ENCODE data around the gene ST8SIA6. TPM values are rescaled to one million over a fixed set of nuclear protein-coding genes. Genes with fewer than 3 reads are reported as not detected.
"Not testable (repeated sequence)": the region's sequence is repeated elsewhere in the genome, so short reads cannot be mapped to it uniquely, and the experiment has no call there.

The ST8SIA6 gene
- total and polyA plus RNA-seq, 2 experiments from 2014 or later: 0.79 TPM; not detected in 1

DNA sequence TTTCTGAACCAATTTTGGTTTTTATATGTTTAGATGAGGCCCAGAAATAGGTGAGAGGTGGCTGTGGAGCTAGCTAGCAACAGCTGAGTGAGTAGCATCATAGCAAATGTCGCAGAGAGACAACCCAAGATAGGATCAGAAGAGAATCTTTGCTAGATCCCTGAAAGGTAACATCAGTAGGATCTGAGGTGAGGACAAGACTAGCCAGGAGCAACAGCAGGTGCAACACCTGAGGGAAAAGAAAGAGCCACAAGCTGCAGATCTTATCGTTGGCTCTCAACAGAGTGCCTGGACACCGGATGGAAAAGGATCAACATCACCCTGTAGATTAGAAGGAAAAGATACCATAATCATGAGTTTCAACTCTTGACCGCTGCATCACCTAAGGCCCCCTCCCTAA is 4.4 kb downstream of the ST8SIA6 start:
- no peak for DNase-seq (ENCODE audit: low read depth in 1 of 2, low spot score in 1 of 2)
- H3K9me3 ChIP-seq (ENCODE audit: low read depth): no peaks in the 10 kb centered on the region
- TF ChIP-seq CTCF (IDR thresholded peaks at IDR 0.05; ENCODE audit: low read depth, low read length): no peak
- no peaks in the 10 kb centered on the region for H3K36me3 ChIP-seq
- peaks cover 44% of the 10 kb centered on the region for H3K27me3 ChIP-seq
- H3K27ac ChIP-seq: no peak overlapping the region
- no peaks in the 10 kb centered on the region for H3K4me1 ChIP-seq (ENCODE audit: low read depth)
- no peak overlapping the region for H3K4me3 ChIP-seq

GRCh38 chr10:17445400-17445998 is 8.9 kb downstream of the ST8SIA6 start:
- Histone ChIP-seq H3K4me1 (ENCODE audit: low read depth) (no peaks in the 10 kb centered on the region), H3K27me3 (no peaks in the 10 kb centered on the region), H3K9me3 (ENCODE audit: low read depth) (no peaks in the 10 kb centered on the region), H3K4me3 (no peak overlapping the region), H3K36me3 (no peaks in the 10 kb centered on the region), H3K27ac (no peak overlapping the region)
- TF ChIP-seq CTCF (IDR thresholded peaks at IDR 0.05; ENCODE audit: low read depth, low read length): no peak
- DNase-seq (ENCODE audit: low read depth in 1 of 2, low spot score in 1 of 2): no peak

GRCh38 chr10:17444388-17444714 is 10.0 kb downstream of the ST8SIA6 start:
- TF ChIP-seq CTCF (IDR thresholded peaks at IDR 0.05; ENCODE audit: low read depth, low read length): no peak
- no peaks in the 10 kb centered on the region for H3K9me3 ChIP-seq (ENCODE audit: low read depth)
- no peak for DNase-seq (ENCODE audit: low read depth in 1 of 2, low spot score in 1 of 2)
- no peaks in the 10 kb centered on the region for H3K36me3 ChIP-seq
- no peak overlapping the region for H3K27ac ChIP-seq
- no peaks in the 10 kb centered on the region for H3K27me3 ChIP-seq
- no peaks in the 10 kb centered on the region for H3K4me1 ChIP-seq (ENCODE audit: low read depth)
- no peak overlapping the region for H3K4me3 ChIP-seq

DNA sequence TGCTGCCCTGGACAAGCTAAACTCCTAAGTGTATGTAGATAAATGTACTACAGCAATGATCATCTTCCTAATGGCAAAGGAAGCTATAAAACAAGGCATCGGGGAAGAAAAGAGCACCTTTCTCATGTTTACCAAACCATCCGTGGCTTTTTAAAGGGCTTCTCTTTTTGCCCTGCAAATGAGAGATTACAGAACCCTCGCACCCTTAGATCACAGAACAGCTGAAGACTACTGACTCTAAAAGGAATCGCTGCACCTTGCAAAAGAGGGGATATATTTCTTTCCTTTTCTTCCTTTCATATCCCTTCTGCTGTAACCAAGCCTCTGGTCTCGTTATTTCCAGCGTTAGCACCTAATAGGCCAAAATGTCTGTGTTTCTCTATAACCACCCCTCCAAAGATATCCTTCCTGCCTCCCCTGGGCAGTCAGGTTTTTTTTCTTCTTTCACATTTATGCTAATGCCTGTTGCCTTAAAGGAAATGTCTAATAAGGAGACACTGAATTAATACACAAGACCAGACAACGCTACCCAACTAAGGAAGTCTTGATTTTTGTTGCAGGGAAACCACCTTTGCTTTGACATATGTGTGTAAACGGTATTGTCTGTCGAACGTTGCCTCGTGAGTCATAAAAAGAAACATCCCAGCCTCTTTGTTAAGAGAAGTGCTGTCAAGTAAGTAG is 10.5 kb downstream of the ST8SIA6 start:
- no peak for TF ChIP-seq CTCF (IDR thresholded peaks at IDR 0.05; ENCODE audit: low read depth, low read length)
- no peaks in the 10 kb centered on the region for H3K9me3 ChIP-seq (ENCODE audit: low read depth)
- no peaks in the 10 kb centered on the region for H3K36me3 ChIP-seq
- no peak for DNase-seq (ENCODE audit: low read depth in 1 of 2, low spot score in 1 of 2)
- no peaks in the 10 kb centered on the region for H3K4me1 ChIP-seq (ENCODE audit: low read depth)
- H3K4me3 ChIP-seq: no peak overlapping the region
- H3K27ac ChIP-seq: no peak overlapping the region
- H3K27me3 ChIP-seq: no peaks in the 10 kb centered on the region

- DNase-seq (ENCODE audit: low read depth in 1 of 2, low spot score in 1 of 2): no peak
- H3K27ac ChIP-seq: no peak overlapping the region
- H3K4me3 ChIP-seq: no peak overlapping the region
- TF ChIP-seq CTCF (IDR thresholded peaks at IDR 0.05; ENCODE audit: low read depth, low read length): no peak
- no peaks in the 10 kb centered on the region for H3K27me3 ChIP-seq
- no peaks in the 10 kb centered on the region for H3K36me3 ChIP-seq
- no peaks in the 10 kb centered on the region for H3K4me1 ChIP-seq (ENCODE audit: low read depth)
- no peaks in the 10 kb centered on the region for H3K9me3 ChIP-seq (ENCODE audit: low read depth)
Measured at GRCh38 chr10:17438583-17438982, 15.8 kb downstream of the ST8SIA6 start.

DNA sequence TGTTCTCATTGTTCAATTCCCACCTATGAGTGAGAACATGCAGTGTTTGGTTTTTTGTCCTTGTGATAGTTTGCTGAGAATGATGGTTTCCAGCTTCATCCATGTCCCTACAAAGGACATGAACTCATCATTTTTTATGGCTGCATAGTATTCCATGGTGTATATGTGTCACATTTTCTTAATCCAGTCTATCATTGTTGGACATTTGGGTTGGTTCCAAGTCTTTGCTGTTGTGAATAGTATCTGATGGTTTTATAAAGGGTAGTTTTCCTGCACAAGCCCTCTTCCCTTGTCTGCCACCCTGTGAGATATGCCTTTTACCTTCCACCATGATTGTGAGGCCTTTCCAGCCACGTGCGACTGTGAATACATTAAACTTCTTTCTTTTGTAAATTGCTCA is 17.8 kb downstream of the ST8SIA6 start:
- not testable (repeated sequence) for H3K4me3 ChIP-seq; H3K36me3 ChIP-seq; H3K4me1 ChIP-seq (ENCODE audit: low read depth); DNase-seq (ENCODE audit: low read depth in 1 of 2, low spot score in 1 of 2); H3K9me3 ChIP-seq (ENCODE audit: low read depth); H3K27me3 ChIP-seq; H3K27ac ChIP-seq
